NCI-H1105 (cell line): ENCODE measurements around the gene C19orf33.

Experiments
- DNase-seq: peaks from one replicate; lab custom pipeline; 2025; lab: John Stamatoyannopoulos, UW

Gene C19orf33

GRCh38 chr19:38280030-38280921 lies 23.8 kb upstream of the C19orf33 start:
- no peak for DNase-seq

GRCh38 chr19:38281811-38282566 lies 22.1 kb upstream of the C19orf33 start:
- no peak for DNase-seq

- no peak for DNase-seq
These were observed 20.8 kb upstream of the C19orf33 start for GRCh38 chr19:38283271-38283670.

GRCh38 chr19:38284422-38284821 lies 19.6 kb upstream of the C19orf33 start:
- no peak for DNase-seq

- DNase-seq = no peak
These were observed 18.5 kb upstream of the C19orf33 start for GRCh38 chr19:38285567-38285966.

- no peak for DNase-seq
These were observed 16.4 kb upstream of the C19orf33 start for GRCh38 chr19:38287604-38288003.

GRCh38 chr19:38288123-38288855 lies 15.8 kb upstream of the C19orf33 start:
- no peak for DNase-seq

- DNase-seq = no peak
These were observed 14.1 kb upstream of the C19orf33 start for GRCh38 chr19:38289955-38290354.

GRCh38 chr19:38290631-38291147 lies 13.4 kb upstream of the C19orf33 start:
- DNase-seq = no peak

- no peak for DNase-seq
These were observed 12.2 kb upstream of the C19orf33 start for GRCh38 chr19:38291855-38292254.

- no peak for DNase-seq
These were observed 10.8 kb upstream of the C19orf33 start for GRCh38 chr19:38293281-38293680.

GRCh38 chr19:38294090-38294489 lies 10.0 kb upstream of the C19orf33 start:
- no peak for DNase-seq

- no peak for DNase-seq
These were observed 5.0 kb upstream of the C19orf33 start for GRCh38 chr19:38298821-38299680.

- no peak for DNase-seq
These were observed 358 bp downstream of the C19orf33 start for GRCh38 chr19:38304352-38304865.

GRCh38 chr19:38304866-38305429 lies 897 bp downstream of the C19orf33 start:
- peak; percentile 67 for DNase-seq

- no peak for DNase-seq
These were observed 2.2 kb downstream of the C19orf33 start for GRCh38 chr19:38306236-38306635.

GRCh38 chr19:38307076-38307475 lies 3.0 kb downstream of the C19orf33 start:
- no peak for DNase-seq

GRCh38 chr19:38307597-38307996 lies 3.5 kb downstream of the C19orf33 start:
- DNase-seq = no peak

- DNase-seq = no peak
These were observed 4.1 kb downstream of the C19orf33 start for GRCh38 chr19:38308006-38308766.
